ENCODE results near the gene SPINK7.

SPINK7 gene

GRCh38 chr5:148343603-148344487 is 31.6 kb downstream of the SPINK7 start:
- DNase-seq (ENCODE audit: low read depth): no peak

- no peak for DNase-seq (ENCODE audit: low read depth)
These were observed 35.5 kb downstream of the SPINK7 start for GRCh38 chr5:148347706-148348105.

GRCh38 chr5:148352696-148353095 is 40.5 kb downstream of the SPINK7 start:
- DNase-seq (ENCODE audit: low read depth): no peak

GRCh38 chr5:148353634-148354033 is 41.4 kb downstream of the SPINK7 start:
- no peak for DNase-seq (ENCODE audit: low read depth)

GRCh38 chr5:148364343-148364742 is 52.1 kb downstream of the SPINK7 start:
- no peak for DNase-seq (ENCODE audit: low read depth)
